Measurements from ENCODE around the gene PPP1R16B. TPM values are rescaled to one million over a fixed set of nuclear protein-coding genes. Genes with fewer than 3 reads are reported as not detected.
A peak's percentile ranks its signal among the peaks of the same experiment; 100 is the strongest.
"Not testable (repeated sequence)": the region's sequence is repeated elsewhere in the genome, so short reads cannot be mapped to it uniquely, and the experiment has no call there.

PPP1R16B gene
- total RNA-seq, 1 experiment from 2014 or later, result 0.15 TPM

- no peak overlapping the region for H3K4me3 ChIP-seq (ENCODE audit: low read length)
- no peaks in the 10 kb centered on the region for H3K9me3 ChIP-seq (ENCODE audit: low read length)
- no peak overlapping the region for H3K27ac ChIP-seq (ENCODE audit: low read length)
- no peaks in the 10 kb centered on the region for H3K27me3 ChIP-seq (ENCODE audit: low read length)
- H3K36me3 ChIP-seq (ENCODE audit: insufficient read depth, low read length), result peaks cover 71% of the 10 kb centered on the region
- no peaks in the 10 kb centered on the region for H4K20me1 ChIP-seq (ENCODE audit: insufficient read depth, low read depth, low read length)
- no peaks in the 10 kb centered on the region for H3K4me1 ChIP-seq (ENCODE audit: low read length)
- no peaks in the 10 kb centered on the region for H3K9me2 ChIP-seq (replicated peaks; ENCODE audit: insufficient read depth, low read length)
- H3K9ac ChIP-seq (ENCODE audit: low read length), result no peak overlapping the region
- H2AFZ ChIP-seq (ENCODE audit: low read length), result no peak overlapping the region
- H3K4me2 ChIP-seq (ENCODE audit: low read depth, low read length, poor library complexity, severe bottlenecking), result no peak overlapping the region
- DNase-seq, result no peak
- peaks cover 47% of the 10 kb centered on the region for H3K79me2 ChIP-seq (ENCODE audit: low read length)
Measured at GRCh38 chr20:38951611-38952010, 146.1 kb downstream of the PPP1R16B start.

GRCh38 chr20:38952153-38952552 lies 146.7 kb downstream of the PPP1R16B start:
- Histone ChIP-seq H2AFZ (ENCODE audit: low read length) (no peak overlapping the region), H3K36me3 (ENCODE audit: insufficient read depth, low read length) (peaks cover 66% of the 10 kb centered on the region), H3K9me2 (replicated peaks; ENCODE audit: insufficient read depth, low read length) (no peaks in the 10 kb centered on the region), H3K27me3 (ENCODE audit: low read length) (no peaks in the 10 kb centered on the region), H3K4me3 (ENCODE audit: low read length) (no peak overlapping the region), H3K9ac (ENCODE audit: low read length) (no peak overlapping the region), H3K9me3 (ENCODE audit: low read length) (no peaks in the 10 kb centered on the region), H3K27ac (ENCODE audit: low read length) (no peak overlapping the region), H3K4me2 (ENCODE audit: low read depth, low read length, poor library complexity, severe bottlenecking) (no peak overlapping the region), H4K20me1 (ENCODE audit: insufficient read depth, low read depth, low read length) (no peaks in the 10 kb centered on the region), H3K79me2 (ENCODE audit: low read length) (peaks cover 42% of the 10 kb centered on the region), H3K4me1 (ENCODE audit: low read length) (no peaks in the 10 kb centered on the region)
- no peak for DNase-seq

GRCh38 chr20:38953630-38954340 lies 148.3 kb downstream of the PPP1R16B start:
- no peak for DNase-seq
- peaks cover 26% of the 10 kb centered on the region for H3K79me2 ChIP-seq (ENCODE audit: low read length)
- no peaks in the 10 kb centered on the region for H3K9me3 ChIP-seq (ENCODE audit: low read length)
- H3K9ac ChIP-seq (ENCODE audit: low read length), result no peak overlapping the region
- H3K9me2 ChIP-seq (replicated peaks; ENCODE audit: insufficient read depth, low read length), result no peaks in the 10 kb centered on the region
- no peaks in the 10 kb centered on the region for H3K27me3 ChIP-seq (ENCODE audit: low read length)
- H3K27ac ChIP-seq (ENCODE audit: low read length), result no peak overlapping the region
- no peak overlapping the region for H2AFZ ChIP-seq (ENCODE audit: low read length)
- no peak overlapping the region for H3K4me2 ChIP-seq (ENCODE audit: low read depth, low read length, poor library complexity, severe bottlenecking)
- H3K36me3 ChIP-seq (ENCODE audit: insufficient read depth, low read length), result peaks cover 49% of the 10 kb centered on the region
- H4K20me1 ChIP-seq (ENCODE audit: insufficient read depth, low read depth, low read length), result no peaks in the 10 kb centered on the region
- H3K4me1 ChIP-seq (ENCODE audit: low read length), result no peaks in the 10 kb centered on the region
- no peak overlapping the region for H3K4me3 ChIP-seq (ENCODE audit: low read length)

GRCh38 chr20:38957235-38957876 lies 151.9 kb downstream of the PPP1R16B start:
- H3K36me3 ChIP-seq (ENCODE audit: insufficient read depth, low read length), result peaks cover 17% of the 10 kb centered on the region; the same call in 1 of the 2 replicates

GRCh38 chr20:38957915-38958485 lies 152.5 kb downstream of the PPP1R16B start:
- Histone ChIP-seq H3K9ac (ENCODE audit: low read length) (no peak overlapping the region), H2AFZ (ENCODE audit: low read length) (no peak overlapping the region), H3K27me3 (ENCODE audit: low read length) (no peaks in the 10 kb centered on the region), H3K36me3 (ENCODE audit: insufficient read depth, low read length) (peaks cover 11% of the 10 kb centered on the region; the same call in 1 of the 2 replicates), H3K9me3 (ENCODE audit: low read length) (no peaks in the 10 kb centered on the region), H3K27ac (ENCODE audit: low read length) (no peak overlapping the region), H3K4me1 (ENCODE audit: low read length) (peaks cover 13% of the 10 kb centered on the region), H3K4me2 (ENCODE audit: low read depth, low read length, poor library complexity, severe bottlenecking) (no peak overlapping the region), H3K4me3 (ENCODE audit: low read length) (no peak overlapping the region), H3K9me2 (replicated peaks; ENCODE audit: insufficient read depth, low read length) (no peaks in the 10 kb centered on the region), H3K79me2 (ENCODE audit: low read length) (peaks cover 19% of the 10 kb centered on the region), H4K20me1 (ENCODE audit: insufficient read depth, low read depth, low read length) (no peaks in the 10 kb centered on the region)
- no peak for DNase-seq

More at GRCh38 chr20:38957235-38957876, 151.9 kb downstream of the PPP1R16B start:
- no peaks in the 10 kb centered on the region for H4K20me1 ChIP-seq (ENCODE audit: insufficient read depth, low read depth, low read length)
- no peaks in the 10 kb centered on the region for H3K27me3 ChIP-seq (ENCODE audit: low read length)
- H3K9me3 ChIP-seq (ENCODE audit: low read length), result no peaks in the 10 kb centered on the region
- no peaks in the 10 kb centered on the region for H3K9me2 ChIP-seq (replicated peaks; ENCODE audit: insufficient read depth, low read length)
- H2AFZ ChIP-seq (ENCODE audit: low read length), result no peak overlapping the region
- no peak overlapping the region for H3K27ac ChIP-seq (ENCODE audit: low read length)
- H3K9ac ChIP-seq (ENCODE audit: low read length), result no peak overlapping the region
- no peak overlapping the region for H3K4me3 ChIP-seq (ENCODE audit: low read length)
- DNase-seq, result no peak
- peaks cover 16% of the 10 kb centered on the region for H3K79me2 ChIP-seq (ENCODE audit: low read length)
- no peak overlapping the region for H3K4me2 ChIP-seq (ENCODE audit: low read depth, low read length, poor library complexity, severe bottlenecking)
- H3K4me1 ChIP-seq (ENCODE audit: low read length), result peaks cover 13% of the 10 kb centered on the region

- H3K9ac ChIP-seq (ENCODE audit: low read length); H4K20me1 ChIP-seq (ENCODE audit: insufficient read depth, low read depth, low read length); H3K9me3 ChIP-seq (ENCODE audit: low read length); H3K27ac ChIP-seq (ENCODE audit: low read length); H3K9me2 ChIP-seq (replicated peaks; ENCODE audit: insufficient read depth, low read length); H3K27me3 ChIP-seq (ENCODE audit: low read length); H3K36me3 ChIP-seq (ENCODE audit: insufficient read depth, low read length); H2AFZ ChIP-seq (ENCODE audit: low read length); DNase-seq; H3K4me2 ChIP-seq (ENCODE audit: low read depth, low read length, poor library complexity, severe bottlenecking); H3K4me3 ChIP-seq (ENCODE audit: low read length): not testable (repeated sequence)
- Histone ChIP-seq H3K4me1 (ENCODE audit: low read length) (peaks cover 25% of the 10 kb centered on the region), H3K79me2 (ENCODE audit: low read length) (peaks cover 41% of the 10 kb centered on the region)
Measured at GRCh38 chr20:38960187-38960687, 154.7 kb downstream of the PPP1R16B start.

- no peaks in the 10 kb centered on the region for H4K20me1 ChIP-seq (ENCODE audit: insufficient read depth, low read depth, low read length)
- no peaks in the 10 kb centered on the region for H3K9me2 ChIP-seq (replicated peaks; ENCODE audit: insufficient read depth, low read length)
- H3K4me2 ChIP-seq (ENCODE audit: low read depth, low read length, poor library complexity, severe bottlenecking), result peak overlapping the region; percentile 99
- peak overlapping the region; percentile 78 for H3K27ac ChIP-seq (ENCODE audit: low read length)
- peak overlapping the region; percentile 85; the same call in 1 of the 2 replicates for H2AFZ ChIP-seq (ENCODE audit: low read length)
- H3K4me3 ChIP-seq (ENCODE audit: low read length), result peak overlapping the region; percentile 72
- H3K27me3 ChIP-seq (ENCODE audit: low read length), result no peaks in the 10 kb centered on the region
- no peaks in the 10 kb centered on the region for H3K9me3 ChIP-seq (ENCODE audit: low read length)
- no peaks in the 10 kb centered on the region; the same call in 1 of the 2 replicates for H3K36me3 ChIP-seq (ENCODE audit: insufficient read depth, low read length)
- peaks cover 55% of the 10 kb centered on the region for H3K79me2 ChIP-seq (ENCODE audit: low read length)
- peaks cover 25% of the 10 kb centered on the region for H3K4me1 ChIP-seq (ENCODE audit: low read length)
- H3K9ac ChIP-seq (ENCODE audit: low read length), result peak overlapping the region; percentile 89
- DNase-seq, result peak; percentile 75
Measured at GRCh38 chr20:38961530-38962043, 156.1 kb downstream of the PPP1R16B start.
